ENCODE results near the gene TMEM151B. TPM values are rescaled to one million over a fixed set of nuclear protein-coding genes. Genes with fewer than 3 reads are reported as not detected.

Gene TMEM151B
- polyA plus RNA-seq, 2 of the 4 experiments (the other 2 are of a cell fraction) = 0.01 TPM; not detected in 1

- DNase-seq (ENCODE audit: low read depth in 1 of 2, low spot score in 1 of 2) = no peak
- no peaks in the 10 kb centered on the region for H3K4me1 ChIP-seq
- ATAC-seq = no peak
- WGBS (ENCODE audit: missing lambda C conversion rate) = 27% methylated on average over 9 of the region's 9 CpGs
- H3K9me3 ChIP-seq = no peaks in the 10 kb centered on the region
- no peak overlapping the region for H3K4me2 ChIP-seq
- CTCF ChIA-PET = interaction anchor here (1.1 to 5.0 kb wide), 4 partner anchors 11 to 59 kb away, joined by 3 to 29 read pairs (median 6); no protein-coding TSS in a partner anchor
- TF ChIP-seq JUNB (IDR thresholded peaks at IDR 0.05) = no peak
- TF ChIP-seq TFCP2L1 (CRISPR knock-in tag; IDR thresholded peaks at IDR 0.05) = no peak
- no peak for TF ChIP-seq MAX (IDR thresholded peaks at IDR 0.05)
- no peak for TF ChIP-seq CBX2 (IDR thresholded peaks at IDR 0.05; ENCODE audit: borderline replicate concordance, low read depth)
- no peak for TF ChIP-seq RCOR1 (IDR thresholded peaks at IDR 0.05; ENCODE audit: low read depth, low read length)
- TF ChIP-seq SMC3 (IDR thresholded peaks at IDR 0.05) = no peak
- no peak for TF ChIP-seq TP53 (CRISPR knock-in tag; IDR thresholded peaks at IDR 0.05)
- no peak for TF ChIP-seq ESRRA (IDR thresholded peaks at IDR 0.05; ENCODE audit: borderline replicate concordance, low read length)
- TF ChIP-seq ZFP36 (IDR thresholded peaks at IDR 0.05; ENCODE audit: borderline replicate concordance, partially characterized antibody) = no peak
- TF ChIP-seq SREBF2 (IDR thresholded peaks at IDR 0.05) = no peak
- TF ChIP-seq FOSB (CRISPR knock-in tag; IDR thresholded peaks at IDR 0.05) = no peak
- TF ChIP-seq, protein P1, sequence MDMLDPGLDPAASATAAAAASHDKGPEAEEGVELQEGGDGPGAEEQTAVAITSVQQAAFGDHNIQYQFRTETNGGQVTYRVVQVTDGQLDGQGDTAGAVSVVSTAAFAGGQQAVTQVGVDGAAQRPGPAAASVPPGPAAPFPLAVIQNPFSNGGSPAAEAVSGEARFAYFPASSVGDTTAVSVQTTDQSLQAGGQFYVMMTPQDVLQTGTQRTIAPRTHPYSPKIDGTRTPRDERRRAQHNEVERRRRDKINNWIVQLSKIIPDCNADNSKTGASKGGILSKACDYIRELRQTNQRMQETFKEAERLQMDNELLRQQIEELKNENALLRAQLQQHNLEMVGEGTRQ (IDR thresholded peaks at IDR 0.05) = no peak
- no peak for TF ChIP-seq HOXB5 (CRISPR knock-in tag; IDR thresholded peaks at IDR 0.05)
- no peak for TF ChIP-seq CTCF (IDR thresholded peaks at IDR 0.05)
- no peak for TF ChIP-seq NR3C1 (IDR thresholded peaks at IDR 0.05)
- TF ChIP-seq MYC (IDR thresholded peaks at IDR 0.05; ENCODE audit: borderline replicate concordance, low read length) = no peak
- no peak for TF ChIP-seq E2F6 (IDR thresholded peaks at IDR 0.05; ENCODE audit: borderline replicate concordance, low read depth)
- no peak for TF ChIP-seq ZC3H11A (IDR thresholded peaks at IDR 0.05)
- no peak for TF ChIP-seq NFE2L2 (conservative IDR thresholded peaks at IDR 0.05; ENCODE audit: low read length)
- TF ChIP-seq PBX3 (IDR thresholded peaks at IDR 0.05) = no peak
- no peak overlapping the region for H3K27ac ChIP-seq
- POLR2A ChIA-PET = no interaction called here
- no peak for FAIRE-seq
- H3K4me3 ChIP-seq = no peak overlapping the region
Observed at GRCh38 chr6:44278774-44279697, 8.8 kb downstream of the TMEM151B start.

- H3K9me3 ChIP-seq = no peaks in the 10 kb centered on the region
- no peak overlapping the region for H3K4me3 ChIP-seq
- POLR2A ChIA-PET = no interaction called here
- TF ChIP-seq E2F6 (IDR thresholded peaks at IDR 0.05; ENCODE audit: borderline replicate concordance, low read depth) (no peak), EHF (CRISPR knock-in tag; IDR thresholded peaks at IDR 0.05) (no peak), HEYL (CRISPR knock-in tag; IDR thresholded peaks at IDR 0.05) (no peak), GATA3 (IDR thresholded peaks at IDR 0.05; ENCODE audit: borderline replicate concordance) (no peak), CBX2 (IDR thresholded peaks at IDR 0.05; ENCODE audit: borderline replicate concordance, low read depth) (no peak), CTCF (IDR thresholded peaks at IDR 0.05) (no peak), JUN (IDR thresholded peaks at IDR 0.05) (no peak)
- no peak overlapping the region for H3K4me2 ChIP-seq
- WGBS (ENCODE audit: missing lambda C conversion rate) = 0% methylated on average over 2 of the region's 2 CpGs
- no peaks in the 10 kb centered on the region for H3K4me1 ChIP-seq
- no peak for DNase-seq (ENCODE audit: low read depth in 1 of 2, low spot score in 1 of 2)
- ATAC-seq = no peak
- no peak overlapping the region for H3K27ac ChIP-seq
- FAIRE-seq = no peak
- CTCF ChIA-PET = interaction anchor here (0.8 to 5.4 kb wide), 6 partner anchors 16 to 55 kb away, joined by 3 to 25 read pairs (median 6); partner anchors contain the start of gene AARS2
Observed at GRCh38 chr6:44284121-44284520, 13.9 kb downstream of the TMEM151B start.
